Activated T-cell treated with anti-CD3 and anti-CD28 coated beads, Interleukin-2, amount 50 U/mL, for 24 hours (primary cell): Measurements from ENCODE around the gene CLRN2.

Experiments
- DNase-seq: peaks from one replicate; pipeline ENCODE4 v3.0.0-alpha.2; 2020
- H3K27ac Mint-ChIP-seq: 2 replicates; pipeline ENCODE4 v1.8.0; 2020; ENCODE audit warnings: mild to moderate bottlenecking, mixed read lengths
- H3K27me3 Mint-ChIP-seq: 2 replicates; pipeline ENCODE4 v1.8.0; 2020; ENCODE audit warnings: mixed read lengths
- H3K36me3 Mint-ChIP-seq: 2 replicates; pipeline ENCODE4 v1.8.0; 2020; ENCODE audit warnings: low read depth, mixed read lengths
- H3K4me1 Mint-ChIP-seq: 2 replicates; pipeline ENCODE4 v1.8.0; 2020; ENCODE audit warnings: low read depth, mixed read lengths
- H3K4me3 Mint-ChIP-seq: 2 replicates; pipeline ENCODE4 v1.8.0; 2020; ENCODE audit warnings: mild to moderate bottlenecking, moderate library complexity, mixed read lengths
- H3K9me3 Mint-ChIP-seq: 2 replicates; pipeline ENCODE4 v1.8.0; 2020; ENCODE audit warnings: mixed read lengths

The CLRN2 gene

DNA sequence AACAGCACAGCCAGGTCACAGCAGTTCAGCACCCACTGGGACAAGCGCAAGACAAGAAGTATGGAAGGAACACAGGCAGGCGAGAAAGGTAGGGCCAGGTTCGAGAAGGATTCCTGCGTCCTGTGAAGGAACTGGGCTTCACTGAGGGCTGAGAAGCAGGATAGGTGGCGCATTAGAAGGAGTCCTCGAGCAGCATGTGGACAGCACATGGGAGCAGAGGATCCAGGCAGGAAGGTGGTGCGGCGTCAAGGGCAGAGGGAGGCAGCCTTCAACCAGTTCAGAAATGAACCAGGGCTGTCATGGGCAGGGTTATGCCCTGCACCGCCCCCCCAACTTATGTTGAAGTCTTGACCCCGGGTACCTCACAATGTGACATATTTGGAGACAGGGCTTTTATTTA, 31.3 kb downstream of the CLRN2 start:
- peaks cover 14% of the 10 kb centered on the region for H3K27me3 Mint-ChIP-seq
- H3K27ac Mint-ChIP-seq: no peak overlapping the region
- no peak overlapping the region for H3K4me3 Mint-ChIP-seq
- H3K36me3 Mint-ChIP-seq: no peaks in the 10 kb centered on the region
- peaks cover 2% of the 10 kb centered on the region for H3K4me1 Mint-ChIP-seq
- DNase-seq: no peak
- no peaks in the 10 kb centered on the region for H3K9me3 Mint-ChIP-seq

DNA sequence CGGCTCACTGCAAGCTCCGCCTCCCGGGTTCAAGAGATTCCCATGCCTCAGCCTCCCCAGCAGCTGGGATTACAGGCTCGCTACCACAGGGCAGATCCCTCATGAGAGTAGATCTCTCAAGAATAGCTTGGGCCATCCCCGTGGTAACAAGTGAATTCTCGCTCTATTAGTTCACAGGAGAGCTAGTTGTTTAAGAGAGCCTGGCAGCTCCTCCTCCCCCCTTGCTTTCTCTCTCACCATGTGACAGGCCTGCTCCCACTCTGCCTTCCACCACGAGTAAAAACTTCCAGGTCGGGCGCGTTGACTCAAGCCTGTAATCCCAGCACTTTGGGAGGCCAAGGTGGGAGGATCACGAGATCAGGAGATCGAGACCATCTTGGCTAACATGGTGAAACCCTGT, 31.7 kb downstream of the CLRN2 start:
- Mint-ChIP-seq H3K4me3 (no peak overlapping the region), H3K4me1 (peaks cover 2% of the 10 kb centered on the region), H3K36me3 (no peaks in the 10 kb centered on the region), H3K27ac (no peak overlapping the region), H3K9me3 (no peaks in the 10 kb centered on the region), H3K27me3 (peaks cover 14% of the 10 kb centered on the region)
- no peak for DNase-seq

DNA sequence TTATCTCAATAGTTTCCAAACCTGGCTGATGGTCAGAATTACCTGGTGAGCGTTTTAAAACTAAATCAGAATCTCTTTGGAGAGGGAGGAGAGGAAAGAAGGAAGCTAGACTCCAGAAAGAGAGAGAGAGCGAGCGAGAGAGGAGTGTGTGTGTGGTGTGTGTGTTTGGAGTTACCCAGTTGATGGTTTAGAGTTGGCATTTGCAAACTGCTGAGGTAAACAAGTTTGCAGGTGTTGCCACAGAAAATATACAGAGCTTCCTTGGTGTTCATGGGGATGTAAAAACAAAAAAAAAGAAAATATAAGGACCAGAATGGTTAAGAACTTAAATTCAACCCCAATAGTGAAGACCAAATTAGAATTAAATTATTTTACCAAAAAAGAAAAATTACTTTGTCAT, 35.6 kb downstream of the CLRN2 start:
- no peak for DNase-seq
- Mint-ChIP-seq H3K27ac (no peak overlapping the region), H3K36me3 (no peaks in the 10 kb centered on the region), H3K9me3 (no peaks in the 10 kb centered on the region), H3K27me3 (peaks cover 4% of the 10 kb centered on the region), H3K4me3 (no peak overlapping the region), H3K4me1 (peaks cover 2% of the 10 kb centered on the region)

DNA sequence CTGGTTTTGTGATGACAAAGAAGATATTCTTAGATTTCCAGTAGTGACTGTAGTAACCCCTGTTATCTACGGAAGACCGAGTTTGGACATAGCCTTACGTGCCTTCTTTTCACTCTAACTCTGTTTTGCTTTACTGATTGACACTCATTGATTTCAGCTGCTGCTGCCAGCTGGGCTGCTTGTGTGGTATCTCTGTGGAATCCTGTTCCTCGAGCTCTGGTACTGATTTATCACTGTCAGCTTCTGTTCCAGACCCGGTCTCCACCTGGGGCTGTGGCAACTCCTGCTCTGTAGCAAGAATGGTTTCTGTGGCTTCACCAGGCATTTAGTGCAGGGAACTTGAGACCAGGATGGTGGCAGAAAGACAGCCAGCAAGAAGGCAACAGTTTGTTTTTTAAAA, 37.5 kb downstream of the CLRN2 start:
- Mint-ChIP-seq H3K9me3 (no peaks in the 10 kb centered on the region), H3K27ac (no peak overlapping the region), H3K4me1 (peaks cover 2% of the 10 kb centered on the region), H3K27me3 (peaks cover 4% of the 10 kb centered on the region), H3K4me3 (no peak overlapping the region), H3K36me3 (no peaks in the 10 kb centered on the region)
- DNase-seq: no peak

DNA sequence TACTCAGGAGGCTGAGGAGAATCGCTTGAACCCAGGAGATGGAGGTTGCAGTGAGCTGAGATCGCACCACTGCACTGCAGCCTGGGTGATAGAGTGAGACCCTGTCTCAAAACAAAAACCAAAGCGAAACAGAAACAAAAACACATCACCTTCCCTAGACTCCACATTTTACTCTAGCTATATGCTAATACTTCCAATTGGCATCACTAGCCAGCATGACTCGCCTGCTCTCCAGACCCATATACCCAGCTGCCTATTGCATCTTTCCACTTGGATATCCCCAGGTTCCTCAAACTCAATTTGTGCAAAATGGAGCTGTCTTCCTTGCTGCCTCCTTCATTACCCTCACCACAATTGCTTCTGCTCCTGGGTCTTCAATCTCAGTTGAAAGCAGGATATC, 39.6 kb downstream of the CLRN2 start:
- Mint-ChIP-seq H3K27ac (no peak overlapping the region), H3K27me3 (peaks cover 4% of the 10 kb centered on the region), H3K36me3 (no peaks in the 10 kb centered on the region), H3K9me3 (no peaks in the 10 kb centered on the region), H3K4me3 (no peak overlapping the region), H3K4me1 (no peaks in the 10 kb centered on the region)
- no peak for DNase-seq

DNA sequence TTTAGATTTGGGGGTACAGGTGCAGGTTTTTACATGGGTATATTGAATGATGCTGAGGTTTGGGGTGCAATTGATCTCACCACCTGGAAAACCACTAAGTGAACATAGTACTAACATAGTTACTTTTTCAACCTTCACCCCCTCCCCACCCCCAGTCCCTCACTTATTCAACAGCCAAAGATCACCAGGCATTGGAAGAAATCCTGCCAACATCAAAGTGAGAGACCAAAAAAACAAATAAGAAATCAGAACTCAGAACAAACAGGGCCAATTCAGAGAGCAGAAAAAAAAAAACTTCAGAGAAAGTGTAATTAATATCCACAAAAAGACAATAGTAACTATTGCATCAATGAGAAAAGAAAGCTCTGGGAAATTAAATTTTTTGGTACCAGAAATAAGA, 41.5 kb downstream of the CLRN2 start:
- peaks cover 4% of the 10 kb centered on the region for H3K27me3 Mint-ChIP-seq

DNA sequence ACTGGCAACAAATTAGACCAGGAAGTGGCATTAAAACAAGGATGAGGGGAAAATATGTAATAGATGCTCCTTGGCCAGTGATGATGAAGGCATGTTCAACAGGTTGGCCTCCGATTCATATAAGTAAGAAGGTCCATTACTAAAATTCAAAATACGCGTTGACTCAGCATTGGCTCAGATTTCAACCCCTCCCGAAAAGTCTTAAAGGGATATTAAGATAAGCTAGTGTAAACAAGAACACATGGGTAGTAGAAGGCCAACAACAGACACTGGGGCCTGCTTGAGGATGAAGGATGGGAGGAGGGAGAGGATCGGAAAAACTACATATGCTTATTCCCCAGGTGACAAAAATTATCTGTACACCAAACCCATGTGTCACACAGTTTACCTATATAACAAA, 42.9 kb downstream of the CLRN2 start:
- H3K9me3 Mint-ChIP-seq: no peaks in the 10 kb centered on the region
- no peak for DNase-seq
- peaks cover 4% of the 10 kb centered on the region for H3K27me3 Mint-ChIP-seq
- no peaks in the 10 kb centered on the region for H3K4me1 Mint-ChIP-seq
- no peaks in the 10 kb centered on the region for H3K36me3 Mint-ChIP-seq
- H3K27ac Mint-ChIP-seq: no peak overlapping the region
- H3K4me3 Mint-ChIP-seq: no peak overlapping the region

More for the DNA sequence above, 41.5 kb downstream of the CLRN2 start:
- no peak for DNase-seq
- Mint-ChIP-seq H3K4me3 (no peak overlapping the region), H3K9me3 (no peaks in the 10 kb centered on the region), H3K27ac (no peak overlapping the region), H3K36me3 (no peaks in the 10 kb centered on the region), H3K4me1 (no peaks in the 10 kb centered on the region)

DNA sequence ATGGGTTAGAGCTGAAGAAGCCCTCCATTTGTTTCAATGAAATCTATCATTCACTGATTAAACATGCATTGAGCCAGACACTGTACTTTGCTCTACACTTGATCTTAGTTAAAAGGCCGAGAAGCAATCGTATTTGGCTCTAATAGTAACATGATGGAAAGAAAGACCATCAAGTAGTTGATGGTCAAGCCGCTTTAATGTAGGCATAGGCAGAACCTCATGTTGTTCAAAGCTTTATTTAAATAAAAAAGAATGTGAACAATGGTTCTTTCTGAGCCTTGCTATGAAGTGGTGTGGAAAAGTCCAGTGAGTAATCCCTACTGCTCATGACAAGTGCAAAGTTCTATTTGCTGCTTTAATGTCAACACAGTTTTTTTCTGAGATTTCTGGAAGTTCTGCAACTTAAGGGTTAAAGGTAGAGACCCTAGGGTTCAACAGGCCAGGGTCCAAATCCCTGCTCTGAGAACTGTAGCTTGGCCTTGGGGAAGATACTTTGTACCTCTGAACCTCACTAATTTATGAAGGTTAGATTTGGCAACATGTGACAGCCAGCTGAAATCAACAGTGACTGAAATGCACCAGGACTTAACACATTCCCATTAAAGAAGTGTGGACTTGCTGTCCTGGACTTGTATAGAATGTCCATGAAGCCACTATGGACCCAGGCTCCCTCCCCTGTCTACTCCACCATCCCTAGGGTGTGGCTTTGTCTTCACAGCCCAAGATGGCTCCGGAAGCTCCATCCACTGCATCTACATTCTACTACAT, 44.2 kb downstream of the CLRN2 start:
- Mint-ChIP-seq H3K4me1 (no peaks in the 10 kb centered on the region), H3K27ac (no peak overlapping the region)

DNA sequence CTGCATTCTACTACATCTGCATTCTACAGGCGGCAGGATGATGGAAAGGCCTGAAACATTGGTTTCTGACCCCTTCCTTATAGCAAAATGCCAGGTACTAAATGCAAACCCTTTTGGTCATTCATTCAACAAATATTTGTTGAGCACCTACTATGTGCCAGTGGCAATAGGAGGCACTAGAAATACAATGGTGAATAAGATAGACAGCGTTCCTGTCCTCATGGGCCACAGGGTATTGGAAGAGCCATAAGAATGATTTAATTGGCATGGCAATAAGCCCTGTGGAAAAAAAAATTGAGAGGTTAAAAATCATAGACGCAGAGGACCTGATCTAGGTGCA, 44.7 kb downstream of the CLRN2 start:
- Mint-ChIP-seq H3K27me3 (no peaks in the 10 kb centered on the region), H3K27ac (no peak overlapping the region), H3K36me3 (no peaks in the 10 kb centered on the region), H3K4me3 (no peak overlapping the region), H3K4me1 (no peaks in the 10 kb centered on the region), H3K9me3 (no peaks in the 10 kb centered on the region)
- no peak for DNase-seq

More for the DNA sequence above, 44.2 kb downstream of the CLRN2 start:
- DNase-seq: no peak
- no peak overlapping the region for H3K4me3 Mint-ChIP-seq
- no peaks in the 10 kb centered on the region for H3K9me3 Mint-ChIP-seq
- H3K36me3 Mint-ChIP-seq: no peaks in the 10 kb centered on the region
- H3K27me3 Mint-ChIP-seq: no peaks in the 10 kb centered on the region

DNA sequence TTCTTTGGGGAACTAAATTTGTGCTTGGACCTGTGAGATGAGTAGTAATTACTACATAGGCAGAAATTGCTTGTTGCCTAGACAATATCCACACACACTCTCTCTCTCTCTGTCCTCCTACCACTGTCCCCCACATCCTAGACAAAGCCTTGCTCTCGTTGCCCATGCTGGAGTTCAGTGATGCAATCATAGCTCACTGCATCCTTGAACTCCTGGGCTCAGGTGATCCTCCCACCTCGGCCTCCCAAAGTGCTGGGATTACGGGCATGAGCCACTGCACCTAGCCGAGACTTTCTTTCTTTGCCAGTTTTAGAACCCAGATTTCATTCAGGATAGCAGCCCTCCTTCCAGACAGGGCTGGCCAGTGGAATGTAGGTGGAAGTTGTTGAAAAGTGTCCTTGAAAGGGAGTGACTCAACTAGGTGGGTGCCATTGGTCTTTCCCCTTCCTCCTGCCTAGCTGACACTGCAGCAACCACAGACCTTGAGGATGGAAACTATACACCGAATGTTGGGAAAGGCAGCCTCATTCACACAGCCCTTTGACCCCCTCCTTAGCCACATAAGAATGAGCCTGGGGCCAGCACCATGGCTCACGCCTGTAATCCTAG, 45.2 kb downstream of the CLRN2 start:
- Mint-ChIP-seq H3K4me3 (no peak overlapping the region), H3K36me3 (no peaks in the 10 kb centered on the region), H3K4me1 (no peaks in the 10 kb centered on the region), H3K9me3 (no peaks in the 10 kb centered on the region), H3K27ac (no peak overlapping the region), H3K27me3 (no peaks in the 10 kb centered on the region)
- DNase-seq: no peak

DNA sequence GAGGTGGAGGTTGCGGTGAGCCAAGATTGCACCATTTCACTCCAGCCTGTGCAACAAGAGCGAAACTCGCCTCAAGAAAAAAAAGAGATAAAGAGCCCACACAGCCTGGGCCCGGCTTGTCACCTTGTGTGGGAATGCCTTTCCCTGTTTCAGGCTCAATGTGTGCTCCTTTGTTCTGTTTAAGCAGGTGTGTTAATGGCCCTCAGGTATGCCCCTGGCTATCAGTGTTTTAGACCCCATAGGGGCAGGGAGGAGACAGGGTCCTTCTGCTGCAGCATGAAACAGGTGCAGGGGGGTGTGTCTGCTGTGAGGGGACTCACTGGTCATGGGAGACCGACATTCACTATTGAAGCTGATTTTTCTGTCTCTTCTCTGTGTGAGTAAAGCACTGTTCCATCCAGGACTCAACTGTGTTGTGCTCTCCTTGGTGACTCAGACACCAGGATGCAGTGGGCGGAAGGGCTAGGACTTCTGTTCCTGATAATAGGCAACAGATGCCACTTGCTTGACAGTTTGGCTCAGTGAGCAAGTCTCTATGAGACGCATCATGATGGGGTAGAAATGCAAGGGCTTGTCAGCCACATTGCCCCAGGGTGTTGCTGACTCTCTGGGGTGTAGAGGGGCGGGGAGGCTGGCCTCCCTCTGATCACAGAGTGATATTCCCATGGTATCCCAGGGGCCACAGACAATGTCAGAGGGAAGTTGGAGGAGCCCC, 46.4 kb downstream of the CLRN2 start:
- DNase-seq: no peak
- H3K4me1 Mint-ChIP-seq: no peaks in the 10 kb centered on the region

DNA sequence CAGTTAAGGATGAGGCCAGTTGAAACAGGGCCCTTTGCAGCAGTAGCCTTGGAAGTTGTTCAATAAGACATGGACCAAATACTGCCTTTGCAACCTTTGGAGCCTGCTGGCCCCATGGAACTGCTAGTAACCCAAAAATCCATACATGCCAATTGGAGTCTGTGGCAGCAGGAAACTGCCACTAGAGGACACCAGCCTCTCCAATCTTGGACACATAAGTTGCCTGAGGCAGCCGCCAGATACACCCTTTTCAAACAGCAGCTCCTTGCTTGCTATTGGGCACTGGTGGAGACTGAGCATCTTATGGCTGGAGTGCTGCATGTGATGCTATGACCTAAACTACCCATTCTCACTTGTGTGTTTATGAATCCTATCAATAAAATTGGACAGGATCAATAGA, 47.2 kb downstream of the CLRN2 start:
- H3K36me3 Mint-ChIP-seq: no peaks in the 10 kb centered on the region
- no peak for DNase-seq
- H3K9me3 Mint-ChIP-seq: no peaks in the 10 kb centered on the region
- no peak overlapping the region for H3K4me3 Mint-ChIP-seq
- H3K27me3 Mint-ChIP-seq: no peaks in the 10 kb centered on the region
- no peaks in the 10 kb centered on the region for H3K4me1 Mint-ChIP-seq
- H3K27ac Mint-ChIP-seq: no peak overlapping the region

More for the DNA sequence above, 46.4 kb downstream of the CLRN2 start:
- no peaks in the 10 kb centered on the region for H3K9me3 Mint-ChIP-seq
- H3K4me3 Mint-ChIP-seq: no peak overlapping the region
- no peaks in the 10 kb centered on the region for H3K27me3 Mint-ChIP-seq
- H3K27ac Mint-ChIP-seq: no peak overlapping the region
- H3K36me3 Mint-ChIP-seq: no peaks in the 10 kb centered on the region

DNA sequence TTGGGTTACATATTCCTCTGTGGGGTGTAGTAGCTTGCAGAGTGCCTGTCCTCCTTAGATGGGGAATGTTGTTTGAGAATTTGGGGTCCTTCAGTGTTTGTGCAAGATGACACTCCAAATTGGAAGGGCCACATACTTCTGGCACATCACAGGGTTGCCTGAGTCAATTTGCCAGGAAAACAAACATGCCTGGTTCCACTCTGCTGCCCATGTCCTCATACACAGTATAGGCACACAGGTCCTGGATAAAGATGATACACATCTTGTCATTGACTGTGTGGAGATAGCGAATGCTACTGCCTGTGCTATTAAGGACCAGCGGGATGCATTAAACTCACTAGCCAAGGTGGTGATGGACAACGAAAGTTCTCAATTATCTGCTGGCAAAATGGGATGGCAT, 50.9 kb downstream of the CLRN2 start:
- Mint-ChIP-seq H3K36me3 (no peaks in the 10 kb centered on the region), H3K27me3 (no peaks in the 10 kb centered on the region), H3K4me1 (no peaks in the 10 kb centered on the region), H3K27ac (no peak overlapping the region), H3K4me3 (no peak overlapping the region), H3K9me3 (no peaks in the 10 kb centered on the region)
- DNase-seq: no peak

DNA sequence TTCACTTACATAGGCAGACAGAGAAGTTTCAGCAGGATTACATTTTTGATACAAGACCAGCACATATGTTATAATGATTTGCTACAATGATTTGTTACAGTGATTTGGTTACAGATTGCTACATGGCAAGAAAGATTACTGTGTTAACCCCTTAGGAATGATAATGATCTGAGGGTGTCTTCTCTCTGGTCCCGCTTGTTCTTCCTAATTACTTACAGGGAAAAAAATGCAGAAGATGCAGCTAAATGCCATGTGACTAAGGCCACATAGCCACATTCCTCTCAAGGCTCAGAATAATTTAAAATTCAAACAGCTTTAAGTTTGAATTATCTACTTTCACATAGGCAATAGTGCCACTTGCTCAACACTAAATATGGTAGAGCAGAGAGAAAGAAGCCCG, 52.3 kb downstream of the CLRN2 start:
- Mint-ChIP-seq H3K9me3 (no peaks in the 10 kb centered on the region), H3K27me3 (no peaks in the 10 kb centered on the region), H3K36me3 (no peaks in the 10 kb centered on the region), H3K27ac (no peak overlapping the region), H3K4me3 (no peak overlapping the region), H3K4me1 (no peaks in the 10 kb centered on the region)
- DNase-seq: no peak

DNA sequence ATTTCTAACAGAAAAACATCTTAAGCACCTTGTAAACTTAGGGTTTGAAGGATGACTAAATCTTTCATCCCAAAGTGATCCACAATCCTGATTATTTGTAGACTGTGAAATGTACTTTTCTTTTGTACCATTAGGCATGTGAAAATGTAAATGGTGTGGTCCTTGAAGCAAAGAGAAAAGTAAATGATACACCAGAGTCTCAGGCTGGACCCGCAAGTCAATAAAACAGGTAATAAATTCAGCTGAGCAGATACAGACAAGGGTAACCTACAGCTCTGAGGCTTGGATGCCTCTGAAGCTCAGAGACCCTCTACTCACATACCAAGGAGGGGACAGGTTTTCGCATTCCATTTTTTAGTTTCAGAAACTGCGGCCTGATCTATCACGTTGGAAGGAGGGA, 59.2 kb downstream of the CLRN2 start:
- Mint-ChIP-seq H3K36me3 (peaks cover 19% of the 10 kb centered on the region), H3K4me3 (no peak overlapping the region), H3K9me3 (no peaks in the 10 kb centered on the region), H3K27ac (no peak overlapping the region), H3K4me1 (peaks cover 15% of the 10 kb centered on the region), H3K27me3 (no peaks in the 10 kb centered on the region)
- no peak for DNase-seq
